ENCODE results near the gene SLK.

Gene SLK

GRCh38 chr10:104038958-104039752 lies 72.2 kb downstream of the SLK start:
- H3K27me3 ChIP-seq (replicated peaks in 2 of 5; ENCODE audit: control insufficient read depth in 4 of 5, insufficient read depth in 5 of 5, low read length in 4 of 5), result no peaks in the 10 kb centered on the region
- no peak overlapping the region for H3K27ac ChIP-seq (ENCODE audit: insufficient read depth in 1 of 2, low read depth in 1 of 2, low read length in 2 of 2, poor library complexity in 1 of 2, severe bottlenecking in 2 of 2)
- no peaks in the 10 kb centered on the region for H3K36me3 ChIP-seq (ENCODE audit: control insufficient read depth in 4 of 4, insufficient read depth in 4 of 4, low read length in 3 of 4)
- no peak overlapping the region for H3K4me3 ChIP-seq (ENCODE audit: control insufficient read depth in 1 of 7, extremely low read depth in 1 of 7, insufficient read depth in 4 of 7, low read depth in 2 of 7, low read length in 6 of 7)
- POLR2A ChIA-PET, result no interaction called here
- no peaks in the 10 kb centered on the region for H3K9me3 ChIP-seq (ENCODE audit: control extremely low read depth in 1 of 5, control insufficient read depth in 4 of 5, insufficient read depth in 2 of 5, low read depth in 1 of 5, low read length in 4 of 5)
- no peak for DNase-seq
- CTCF ChIA-PET, result interaction anchor here (1.3 to 1.4 kb wide), 2 partner anchors 9 to 89 kb away, joined by 3 to 5 read pairs; no protein-coding TSS in a partner anchor
- 97% methylated on average over 5 of the region's 7 CpGs for WGBS (ENCODE audit: insufficient coverage)
- H3K4me1 ChIP-seq (ENCODE audit: control extremely low read depth in 1 of 4, control insufficient read depth in 4 of 4, insufficient read depth in 4 of 4, low read length in 3 of 4), result no peaks in the 10 kb centered on the region

GRCh38 chr10:104040382-104040781 lies 73.4 kb downstream of the SLK start:
- ChIA-PET POLR2A (no interaction called here), CTCF (interaction anchor here (1.3 to 1.5 kb wide), 2 partner anchors 11 to 15 kb away, joined by 3 read pairs; no protein-coding TSS in a partner anchor)
- DNase-seq, result no peak
- no peaks in the 10 kb centered on the region for H3K4me1 ChIP-seq (ENCODE audit: control extremely low read depth in 1 of 4, control insufficient read depth in 4 of 4, insufficient read depth in 4 of 4, low read length in 3 of 4)
- no peaks in the 10 kb centered on the region for H3K9me3 ChIP-seq (ENCODE audit: control extremely low read depth in 1 of 5, control insufficient read depth in 4 of 5, insufficient read depth in 2 of 5, low read depth in 1 of 5, low read length in 4 of 5)
- H3K4me3 ChIP-seq (ENCODE audit: control insufficient read depth in 1 of 7, extremely low read depth in 1 of 7, insufficient read depth in 4 of 7, low read depth in 2 of 7, low read length in 6 of 7), result no peak overlapping the region
- H3K27me3 ChIP-seq (replicated peaks in 2 of 5; ENCODE audit: control insufficient read depth in 4 of 5, insufficient read depth in 5 of 5, low read length in 4 of 5), result no peaks in the 10 kb centered on the region
- H3K27ac ChIP-seq (ENCODE audit: insufficient read depth in 1 of 2, low read depth in 1 of 2, low read length in 2 of 2, poor library complexity in 1 of 2, severe bottlenecking in 2 of 2), result no peak overlapping the region
- H3K36me3 ChIP-seq (ENCODE audit: control insufficient read depth in 4 of 4, insufficient read depth in 4 of 4, low read length in 3 of 4), result no peaks in the 10 kb centered on the region
- 80% methylated on average over 5 of the region's 6 CpGs for WGBS (ENCODE audit: insufficient coverage)

GRCh38 chr10:104040862-104041789 lies 74.2 kb downstream of the SLK start:
- Histone ChIP-seq H3K9me3 (ENCODE audit: control extremely low read depth in 1 of 5, control insufficient read depth in 4 of 5, insufficient read depth in 2 of 5, low read depth in 1 of 5, low read length in 4 of 5) (no peaks in the 10 kb centered on the region), H3K4me3 (ENCODE audit: control insufficient read depth in 1 of 7, extremely low read depth in 1 of 7, insufficient read depth in 4 of 7, low read depth in 2 of 7, low read length in 6 of 7) (no peak overlapping the region), H3K4me1 (ENCODE audit: control extremely low read depth in 1 of 4, control insufficient read depth in 4 of 4, insufficient read depth in 4 of 4, low read length in 3 of 4) (no peaks in the 10 kb centered on the region), H3K36me3 (ENCODE audit: control insufficient read depth in 4 of 4, insufficient read depth in 4 of 4, low read length in 3 of 4) (no peaks in the 10 kb centered on the region), H3K27me3 (replicated peaks in 2 of 5; ENCODE audit: control insufficient read depth in 4 of 5, insufficient read depth in 5 of 5, low read length in 4 of 5) (no peaks in the 10 kb centered on the region), H3K27ac (ENCODE audit: insufficient read depth in 1 of 2, low read depth in 1 of 2, low read length in 2 of 2, poor library complexity in 1 of 2, severe bottlenecking in 2 of 2) (no peak overlapping the region)
- DNase-seq, result no peak
- WGBS (ENCODE audit: insufficient coverage), result 100% methylated on average over 4 of the region's 9 CpGs
- CTCF ChIA-PET, result interaction anchor here (1.1 to 1.5 kb wide), 2 partner anchors 14 to 86 kb away, joined by 3 read pairs; no protein-coding TSS in a partner anchor
- POLR2A ChIA-PET, result no interaction called here

GRCh38 chr10:104041891-104042535 lies 75.1 kb downstream of the SLK start:
- WGBS (ENCODE audit: insufficient coverage), result 96% methylated on average over 14 of the region's 14 CpGs
- POLR2A ChIA-PET, result no interaction called here
- H3K4me1 ChIP-seq (ENCODE audit: control extremely low read depth in 1 of 4, control insufficient read depth in 4 of 4, insufficient read depth in 4 of 4, low read length in 3 of 4), result no peaks in the 10 kb centered on the region

GRCh38 chr10:104043185-104043830 lies 76.4 kb downstream of the SLK start:
- Histone ChIP-seq H3K36me3 (ENCODE audit: control insufficient read depth in 4 of 4, insufficient read depth in 4 of 4, low read length in 3 of 4) (no peaks in the 10 kb centered on the region), H3K4me3 (ENCODE audit: control insufficient read depth in 1 of 7, extremely low read depth in 1 of 7, insufficient read depth in 4 of 7, low read depth in 2 of 7, low read length in 6 of 7) (no peak overlapping the region), H3K27me3 (replicated peaks in 2 of 5; ENCODE audit: control insufficient read depth in 4 of 5, insufficient read depth in 5 of 5, low read length in 4 of 5) (no peaks in the 10 kb centered on the region), H3K9me3 (ENCODE audit: control extremely low read depth in 1 of 5, control insufficient read depth in 4 of 5, insufficient read depth in 2 of 5, low read depth in 1 of 5, low read length in 4 of 5) (no peaks in the 10 kb centered on the region), H3K27ac (ENCODE audit: insufficient read depth in 1 of 2, low read depth in 1 of 2, low read length in 2 of 2, poor library complexity in 1 of 2, severe bottlenecking in 2 of 2) (no peak overlapping the region), H3K4me1 (ENCODE audit: control extremely low read depth in 1 of 4, control insufficient read depth in 4 of 4, insufficient read depth in 4 of 4, low read length in 3 of 4) (no peaks in the 10 kb centered on the region)
- WGBS (ENCODE audit: insufficient coverage), result 76% methylated on average over 6 of the region's 8 CpGs
- DNase-seq, result no peak
- POLR2A ChIA-PET, result no interaction called here
- CTCF ChIA-PET, result interaction anchor here (0.7 kb wide), 1 partner anchor 11 kb away, joined by 3 read pairs; no protein-coding TSS in a partner anchor

More at GRCh38 chr10:104041891-104042535, 75.1 kb downstream of the SLK start:
- Histone ChIP-seq H3K27me3 (replicated peaks in 2 of 5; ENCODE audit: control insufficient read depth in 4 of 5, insufficient read depth in 5 of 5, low read length in 4 of 5) (no peaks in the 10 kb centered on the region), H3K36me3 (ENCODE audit: control insufficient read depth in 4 of 4, insufficient read depth in 4 of 4, low read length in 3 of 4) (no peaks in the 10 kb centered on the region), H3K9me3 (ENCODE audit: control extremely low read depth in 1 of 5, control insufficient read depth in 4 of 5, insufficient read depth in 2 of 5, low read depth in 1 of 5, low read length in 4 of 5) (no peaks in the 10 kb centered on the region), H3K4me3 (ENCODE audit: control insufficient read depth in 1 of 7, extremely low read depth in 1 of 7, insufficient read depth in 4 of 7, low read depth in 2 of 7, low read length in 6 of 7) (no peak overlapping the region), H3K27ac (ENCODE audit: insufficient read depth in 1 of 2, low read depth in 1 of 2, low read length in 2 of 2, poor library complexity in 1 of 2, severe bottlenecking in 2 of 2) (no peak overlapping the region)
- DNase-seq, result no peak
- CTCF ChIA-PET, result interaction anchor here (0.9 to 1.5 kb wide), 3 partner anchors 13 to 85 kb away, joined by 3 read pairs; no protein-coding TSS in a partner anchor

GRCh38 chr10:104043854-104044253 lies 76.9 kb downstream of the SLK start:
- ChIA-PET POLR2A (no interaction called here), CTCF (interaction anchor here (0.7 to 1.7 kb wide), 2 partner anchors 12 to 156 kb away, joined by 3 read pairs; no protein-coding TSS in a partner anchor)
- Histone ChIP-seq H3K27ac (ENCODE audit: insufficient read depth in 1 of 2, low read depth in 1 of 2, low read length in 2 of 2, poor library complexity in 1 of 2, severe bottlenecking in 2 of 2) (no peak overlapping the region), H3K27me3 (replicated peaks in 2 of 5; ENCODE audit: control insufficient read depth in 4 of 5, insufficient read depth in 5 of 5, low read length in 4 of 5) (no peaks in the 10 kb centered on the region), H3K4me1 (ENCODE audit: control extremely low read depth in 1 of 4, control insufficient read depth in 4 of 4, insufficient read depth in 4 of 4, low read length in 3 of 4) (no peaks in the 10 kb centered on the region), H3K36me3 (ENCODE audit: control insufficient read depth in 4 of 4, insufficient read depth in 4 of 4, low read length in 3 of 4) (no peaks in the 10 kb centered on the region), H3K9me3 (ENCODE audit: control extremely low read depth in 1 of 5, control insufficient read depth in 4 of 5, insufficient read depth in 2 of 5, low read depth in 1 of 5, low read length in 4 of 5) (no peaks in the 10 kb centered on the region), H3K4me3 (ENCODE audit: control insufficient read depth in 1 of 7, extremely low read depth in 1 of 7, insufficient read depth in 4 of 7, low read depth in 2 of 7, low read length in 6 of 7) (no peak overlapping the region)
- DNase-seq, result no peak
- WGBS (ENCODE audit: insufficient coverage), result 94% methylated on average over 4 of the region's 4 CpGs
